Ramos (cell line): ENCODE results near the gene VLDLR.

Source experiments
- in situ Hi-C: fragments of 300-500 bp; cut with MboI; formaldehyde crosslinking; loops from one replicate; pipeline ENCODE4 v1.14.3; 2022; ENCODE audit warnings: low sequenced_read_pairs; ENCODE audit not compliant: unreplicated experiment

Gene VLDLR

GRCh38 chr9:2621722-2622460 lies at the start of gene VLDLR:
VLDLR (plus strand) TSS chr9:2621787; CDS start chr9:2622190, 403 bp downstream.
- in situ Hi-C loops = loop anchor here (25.0 kb wide), 1 partner anchor 110 kb away; no protein-coding TSS in a partner anchor

- in situ Hi-C loops = no loop called here
Measured at GRCh38 chr9:2574203-2574602, 47.4 kb upstream of the VLDLR start.

- in situ Hi-C loops = no loop called here
Measured at GRCh38 chr9:2576631-2577030, 45.0 kb upstream of the VLDLR start.

- in situ Hi-C loops = no loop called here
Measured at GRCh38 chr9:2583308-2584013, 38.1 kb upstream of the VLDLR start.

- in situ Hi-C loops = no loop called here
Measured at GRCh38 chr9:2591967-2592366, 29.6 kb upstream of the VLDLR start.

GRCh38 chr9:2593744-2594143 lies 27.8 kb upstream of the VLDLR start:
- in situ Hi-C loops = no loop called here

- in situ Hi-C loops = no loop called here
Measured at GRCh38 chr9:2595973-2596372, 25.6 kb upstream of the VLDLR start.

GRCh38 chr9:2597483-2597882 lies 24.1 kb upstream of the VLDLR start:
- in situ Hi-C loops = no loop called here

- in situ Hi-C loops = loop anchor here (25.0 kb wide), 1 partner anchor 88 kb away; no protein-coding TSS in a partner anchor
Measured at GRCh38 chr9:2599896-2600295, 21.7 kb upstream of the VLDLR start.

- in situ Hi-C loops = loop anchor here (25.0 kb wide), 1 partner anchor 88 kb away; no protein-coding TSS in a partner anchor
Measured at GRCh38 chr9:2600307-2600706, 21.3 kb upstream of the VLDLR start.

GRCh38 chr9:2601785-2602378 lies 19.7 kb upstream of the VLDLR start:
- in situ Hi-C loops = loop anchor here (25.0 kb wide), 1 partner anchor 90 kb away; no protein-coding TSS in a partner anchor

- in situ Hi-C loops = loop anchor here (25.0 kb wide), 1 partner anchor 90 kb away; no protein-coding TSS in a partner anchor
Measured at GRCh38 chr9:2602704-2603116, 18.9 kb upstream of the VLDLR start.

GRCh38 chr9:2603621-2604020 lies 18.0 kb upstream of the VLDLR start:
- in situ Hi-C loops = loop anchor here (25.0 kb wide), 1 partner anchor 91 kb away; no protein-coding TSS in a partner anchor

- in situ Hi-C loops = loop anchor here (25.0 kb wide), 1 partner anchor 93 kb away; no protein-coding TSS in a partner anchor
Measured at GRCh38 chr9:2605246-2605645, 16.3 kb upstream of the VLDLR start.

- in situ Hi-C loops = loop anchor here (25.0 kb wide), 1 partner anchor 96 kb away; no protein-coding TSS in a partner anchor
Measured at GRCh38 chr9:2608276-2608675, 13.3 kb upstream of the VLDLR start.

GRCh38 chr9:2610985-2611384 lies 10.6 kb upstream of the VLDLR start:
- in situ Hi-C loops = loop anchor here (25.0 kb wide), 1 partner anchor 99 kb away; no protein-coding TSS in a partner anchor

- in situ Hi-C loops = loop anchor here (25.0 kb wide), 1 partner anchor 100 kb away; no protein-coding TSS in a partner anchor
Measured at GRCh38 chr9:2611961-2612360, 9.6 kb upstream of the VLDLR start.

- in situ Hi-C loops = loop anchor here (25.0 kb wide), 1 partner anchor 102 kb away; no protein-coding TSS in a partner anchor
Measured at GRCh38 chr9:2613730-2614271, 7.8 kb upstream of the VLDLR start.

GRCh38 chr9:2615497-2615896 lies 6.1 kb upstream of the VLDLR start:
- in situ Hi-C loops = loop anchor here (25.0 kb wide), 1 partner anchor 103 kb away; no protein-coding TSS in a partner anchor
